Chondrocyte (in vitro differentiated cells): Measurements from ENCODE around the gene KIF19. TPM values are rescaled to one million over a fixed set of nuclear protein-coding genes. Genes with fewer than 3 reads are reported as not detected.

Experiments used
- DNase-seq: peaks from one replicate; pipeline ENCODE4 v3.0.0; 2021; ENCODE audit warnings: mixed read lengths, low spot score
- H3K27ac Mint-ChIP-seq: one replicate; pipeline ENCODE4 v1.8.0; 2021; ENCODE audit warnings: mild to moderate bottlenecking, moderate library complexity, mixed read lengths; ENCODE audit not compliant: unreplicated experiment
- H3K27me3 Mint-ChIP-seq: 2 replicates; pipeline ENCODE4 v1.8.0; 2021; ENCODE audit warnings: low read depth, mixed read lengths
- H3K36me3 Mint-ChIP-seq: 2 replicates; pipeline ENCODE4 v1.8.0; 2021; ENCODE audit warnings: low read depth, mixed read lengths
- H3K4me1 Mint-ChIP-seq: 2 replicates; pipeline ENCODE4 v1.8.0; 2021; ENCODE audit warnings: low read depth, mild to moderate bottlenecking, mixed read lengths
- H3K4me3 Mint-ChIP-seq: one replicate; pipeline ENCODE4 v1.8.0; 2021; ENCODE audit warnings: mild to moderate bottlenecking, moderate library complexity, mixed read lengths; ENCODE audit not compliant: unreplicated experiment
- H3K9me3 Mint-ChIP-seq: 2 replicates; pipeline ENCODE4 v1.8.0; 2021; ENCODE audit warnings: low read depth, mixed read lengths
- CTCF ChIP-seq: fragments of 200-600 bp; sonication (generic); IDR thresholded peaks from 2 replicates; pipeline ENCODE4 v1.5.0; 2021; ENCODE audit warnings: antibody characterized with exemption, mild to moderate bottlenecking, moderate library complexity
- total RNA-seq: library from RNA; stranded (reverse); gene quantifications from 3 replicates; pipeline ENCODE4 v1.2.1, GENCODE V29; 2021

KIF19 gene
- total RNA-seq, 1 donor from 2014 or later = not detected

GRCh38 chr17:74387365-74388218 lies 61.6 kb downstream of the KIF19 start:
- H3K9me3 Mint-ChIP-seq = no peaks in the 10 kb centered on the region
- H3K27me3 Mint-ChIP-seq = peaks cover 9% of the 10 kb centered on the region
- no peaks in the 10 kb centered on the region for H3K36me3 Mint-ChIP-seq
- H3K4me3 Mint-ChIP-seq = no peak overlapping the region
- H3K4me1 Mint-ChIP-seq = peaks cover 9% of the 10 kb centered on the region
- TF ChIP-seq CTCF = no peak
- H3K27ac Mint-ChIP-seq = no peak overlapping the region
- DNase-seq = no peak

- Mint-ChIP-seq H3K27ac (no peak overlapping the region), H3K4me3 (no peak overlapping the region), H3K9me3 (no peaks in the 10 kb centered on the region), H3K36me3 (no peaks in the 10 kb centered on the region), H3K27me3 (peaks cover 4% of the 10 kb centered on the region), H3K4me1 (peaks cover 20% of the 10 kb centered on the region)
- DNase-seq = no peak
- TF ChIP-seq CTCF = no peak
These were observed 63.2 kb downstream of the KIF19 start for GRCh38 chr17:74389084-74389753.

- Mint-ChIP-seq H3K36me3 (no peaks in the 10 kb centered on the region), H3K27ac (no peak overlapping the region), H3K27me3 (peaks cover 4% of the 10 kb centered on the region), H3K4me3 (no peak overlapping the region), H3K4me1 (peaks cover 29% of the 10 kb centered on the region), H3K9me3 (no peaks in the 10 kb centered on the region)
- no peak for TF ChIP-seq CTCF
- no peak for DNase-seq
These were observed 64.1 kb downstream of the KIF19 start for GRCh38 chr17:74389937-74390679.

GRCh38 chr17:74390680-74391653 lies 64.9 kb downstream of the KIF19 start:
- no peak overlapping the region for H3K4me3 Mint-ChIP-seq
- no peak overlapping the region for H3K27ac Mint-ChIP-seq
- DNase-seq = no peak
- no peak for TF ChIP-seq CTCF
- H3K36me3 Mint-ChIP-seq = no peaks in the 10 kb centered on the region
- H3K27me3 Mint-ChIP-seq = peaks cover 4% of the 10 kb centered on the region
- no peaks in the 10 kb centered on the region for H3K9me3 Mint-ChIP-seq
- H3K4me1 Mint-ChIP-seq = peaks cover 30% of the 10 kb centered on the region
